Caco-2 (cell line): ENCODE results near the gene VDR. TPM values are rescaled to one million over a fixed set of nuclear protein-coding genes. Genes with fewer than 3 reads are reported as not detected.

ENCODE experiments used
- BruUV-seq: library from RNA; stranded (reverse); fragments of 400-500 nt; replicated peaks from 2 replicates; lab custom pipeline; 2021; lab: Mats Ljungman, UMichigan
- CTCF ChIA-PET: fragments of 300-600 bp; sonication (Branson Sonifier 250); formaldehyde crosslinking; loops from one replicate; lab custom pipeline; 2022; ENCODE audit warnings: antibody characterized with exemption; lab: Charles Lee
- POLR2A ChIA-PET: fragments of 300-600 bp; sonication (Branson Sonifier 250); formaldehyde crosslinking; loops from one replicate; lab custom pipeline; 2022; ENCODE audit warnings: antibody characterized with exemption; lab: Charles Lee
- DNase-seq, 2 experiments: peaks; one replicate each; pipeline versions ENCODE4 v3.0.0 to v3.0.0-alpha.2; 2020 to 2022
- H3K27me3 ChIP-seq: replicated peaks from 2 replicates; pipeline ENCODE4 v1.6.0; 2011; ENCODE audit warnings: low read length; ENCODE audit not compliant: control insufficient read depth, insufficient read depth
- H3K36me3 ChIP-seq: 2 replicates; pipeline ENCODE4 v1.5.1; 2011; ENCODE audit warnings: low read length; ENCODE audit not compliant: control insufficient read depth, insufficient read depth
- H3K4me1 ChIP-seq: fragments of 250-450 bp; sonication (Bioruptor Pico); 2 replicates; pipeline ENCODE4 v1.5.1; 2020; ENCODE audit warnings: mild to moderate bottlenecking
- H3K4me3 ChIP-seq: 2 replicates; pipeline ENCODE4 v1.5.1; 2011; ENCODE audit warnings: low read depth, mild to moderate bottlenecking, control low read depth, low read length
- H3K9me3 ChIP-seq: fragments of 250-450 bp; sonication (Bioruptor Pico); 2 replicates; pipeline ENCODE4 v1.5.1; 2020; ENCODE audit warnings: mild to moderate bottlenecking, moderate library complexity
- H3K27ac Mint-ChIP-seq: one replicate; pipeline ENCODE4 v1.8.0; 2022; ENCODE audit warnings: mixed read lengths; ENCODE audit not compliant: unreplicated experiment
- H3K27me3 Mint-ChIP-seq: one replicate; pipeline ENCODE4 v1.8.0; 2022; ENCODE audit warnings: mixed read lengths; ENCODE audit not compliant: insufficient read depth, unreplicated experiment
- H3K36me3 Mint-ChIP-seq: one replicate; pipeline ENCODE4 v1.8.0; 2022; ENCODE audit warnings: mild to moderate bottlenecking, mixed read lengths; ENCODE audit not compliant: insufficient read depth, unreplicated experiment
- H3K4me1 Mint-ChIP-seq: one replicate; pipeline ENCODE4 v1.8.0; 2022; ENCODE audit warnings: low read depth, mixed read lengths; ENCODE audit not compliant: unreplicated experiment
- H3K4me3 Mint-ChIP-seq: one replicate; pipeline ENCODE4 v1.8.0; 2022; ENCODE audit warnings: mild to moderate bottlenecking, moderate library complexity, mixed read lengths; ENCODE audit not compliant: unreplicated experiment
- H3K9me3 Mint-ChIP-seq: one replicate; pipeline ENCODE4 v1.8.0; 2022; ENCODE audit warnings: mixed read lengths; ENCODE audit not compliant: unreplicated experiment
- CTCF ChIP-seq, 2 experiments: fragments of 200-600 bp in 1 of 2; IDR thresholded peaks; 1 replicate in 1 of 2; 2 replicates in 1 of 2; pipeline versions ENCODE4 v1.5.1 to v1.8.0; 2011 to 2022; ENCODE audit warnings: antibody characterized with exemption in 1 of 2, control low read depth in 1 of 2, inconsistent platforms in 1 of 2, low read depth in 1 of 2, low read length in 1 of 2, mild to moderate bottlenecking in 1 of 2, moderate library complexity in 1 of 2; ENCODE audit not compliant: insufficient read depth in 1 of 2, severe bottlenecking in 1 of 2, unreplicated experiment in 1 of 2
- intact Hi-C: fragments of 100-400 bp; cut with micrococcal nuclease; formaldehyde crosslinking; loops from one replicate; pipeline ENCODE4 v1.10.0; 2022; ENCODE audit not compliant: unreplicated experiment
- total RNA-seq: library from RNA; stranded (reverse); gene quantifications from 2 replicates; pipeline ENCODE4 v1.2.3, GENCODE V29; 2022

Gene VDR
- total RNA-seq, 1 experiment from 2014 or later = 15.4 TPM

- no peaks in the 10 kb centered on the region for H3K36me3 ChIP-seq
- no peaks in the 10 kb centered on the region for H3K27me3 ChIP-seq
- no peaks in the 10 kb centered on the region for H3K4me1 ChIP-seq
- BruUV-seq = no TSS peak
- Mint-ChIP-seq H3K9me3 (no peaks in the 10 kb centered on the region), H3K27ac (no peak overlapping the region), H3K4me1 (no peaks in the 10 kb centered on the region), H3K36me3 (no peaks in the 10 kb centered on the region), H3K27me3 (no peaks in the 10 kb centered on the region), H3K4me3 (no peak overlapping the region)
- intact Hi-C loops = no loop called here
- no peak for TF ChIP-seq CTCF (IDR thresholded peaks at IDR 0.05; ENCODE audit: insufficient read depth in 1 of 2, low read depth in 1 of 2, low read length in 1 of 2, severe bottlenecking in 1 of 2, unreplicated experiment in 1 of 2)
- H3K9me3 ChIP-seq = no peaks in the 10 kb centered on the region
- no peak for DNase-seq
- no peak overlapping the region for H3K4me3 ChIP-seq
- ChIA-PET CTCF (interaction anchor here (1.1 kb wide), 1 partner anchor 14 kb away, joined by 4 read pairs; no protein-coding TSS in a partner anchor), POLR2A (interaction anchor here (0.5 kb wide), 1 partner anchor 151 kb away, joined by 5 read pairs; no protein-coding TSS in a partner anchor)
Observed at GRCh38 chr12:47921907-47922306, 17.1 kb upstream of the VDR start.

- DNase-seq = no peak
- no peak overlapping the region for H3K4me3 Mint-ChIP-seq
- TF ChIP-seq CTCF (IDR thresholded peaks at IDR 0.05; ENCODE audit: insufficient read depth in 1 of 2, low read depth in 1 of 2, low read length in 1 of 2, severe bottlenecking in 1 of 2, unreplicated experiment in 1 of 2) = no peak
- no peaks in the 10 kb centered on the region for H3K36me3 Mint-ChIP-seq
- Histone ChIP-seq H3K4me3 (no peak overlapping the region), H3K9me3 (no peaks in the 10 kb centered on the region), H3K27me3 (no peaks in the 10 kb centered on the region), H3K36me3 (no peaks in the 10 kb centered on the region), H3K4me1 (no peaks in the 10 kb centered on the region)
- BruUV-seq = no TSS peak
- H3K4me1 Mint-ChIP-seq = no peaks in the 10 kb centered on the region
- ChIA-PET POLR2A (no interaction called here), CTCF (no interaction called here)
- no peaks in the 10 kb centered on the region for H3K27me3 Mint-ChIP-seq
- intact Hi-C loops = no loop called here
- no peaks in the 10 kb centered on the region for H3K9me3 Mint-ChIP-seq
- no peak overlapping the region for H3K27ac Mint-ChIP-seq
Observed at GRCh38 chr12:47920913-47921312, 16.1 kb upstream of the VDR start.

- DNase-seq = no peak
- 0 out of 2 replicates have a peak, but pooled peaks cover 6% of the 10 kb centered on the region for H3K9me3 ChIP-seq
- no TSS peak for BruUV-seq
- Mint-ChIP-seq H3K36me3 (no peaks in the 10 kb centered on the region), H3K9me3 (peaks cover 11% of the 10 kb centered on the region), H3K27ac (no peak overlapping the region), H3K4me1 (peaks cover 25% of the 10 kb centered on the region), H3K4me3 (no peak overlapping the region), H3K27me3 (no peaks in the 10 kb centered on the region)
- ChIA-PET CTCF (interaction anchor here (1.1 to 1.5 kb wide), 2 partner anchors 8 to 36 kb away, joined by 3 to 5 read pairs; partner anchors contain the start of gene VDR), POLR2A (interaction anchor here (1.0 kb wide), 1 partner anchor 8 kb away, joined by 3 read pairs; no protein-coding TSS in a partner anchor)
- H3K27me3 ChIP-seq = no peaks in the 10 kb centered on the region
- no peak for TF ChIP-seq CTCF (IDR thresholded peaks at IDR 0.05; ENCODE audit: insufficient read depth in 1 of 2, low read depth in 1 of 2, low read length in 1 of 2, severe bottlenecking in 1 of 2, unreplicated experiment in 1 of 2)
- intact Hi-C loops = no loop called here
- H3K4me3 ChIP-seq = no peak overlapping the region
- no peaks in the 10 kb centered on the region for H3K36me3 ChIP-seq
- H3K4me1 ChIP-seq = peaks cover 33% of the 10 kb centered on the region
Observed at GRCh38 chr12:47913081-47913480, 8.3 kb upstream of the VDR start.
